HG02623 (cell line): Measurements from ENCODE around the gene OR2D2.
"Not testable (repeated sequence)": the region's sequence is repeated elsewhere in the genome, so short reads cannot be mapped to it uniquely, and the experiment has no call there.

ENCODE experiments used
- ATAC-seq: cut with Tn5 transposase; IDR thresholded peaks from one replicate; pipeline ENCODE4 v1.9.1; 2021; ENCODE audit warnings: moderate library complexity; ENCODE audit not compliant: unreplicated experiment

Gene OR2D2

GRCh38 chr11:6892400-6892799 is at the start of gene OR2D2:
OR2D2 (minus strand) TSS chr11:6892500; CDS start chr11:6892500, 0 bp downstream.
- no peak for ATAC-seq

GRCh38 chr11:6941970-6942369 is 49.7 kb upstream of the OR2D2 start:
- no peak for ATAC-seq

GRCh38 chr11:6932145-6932544 is 39.8 kb upstream of the OR2D2 start:
- no peak for ATAC-seq

GRCh38 chr11:6931146-6931713 is 38.9 kb upstream of the OR2D2 start:
- no peak for ATAC-seq

GRCh38 chr11:6928916-6929315 is 36.6 kb upstream of the OR2D2 start:
- no peak for ATAC-seq

- peak; percentile 63 for ATAC-seq
Observed at GRCh38 chr11:6927030-6927617, 34.8 kb upstream of the OR2D2 start.

- peak; percentile 51 for ATAC-seq
Observed at GRCh38 chr11:6926208-6927029, 34.1 kb upstream of the OR2D2 start, which contains the start of gene ZNF215. ZNF215 (plus strand) TSS chr11:6926426; CDS start chr11:6932273, 5,847 bp downstream.

- ATAC-seq: no peak
Observed at GRCh38 chr11:6925636-6926207, 33.4 kb upstream of the OR2D2 start.

- ATAC-seq: no peak
Observed at GRCh38 chr11:6925007-6925577, 32.8 kb upstream of the OR2D2 start.

GRCh38 chr11:6920702-6921101 is 28.4 kb upstream of the OR2D2 start, which contains the start of gene OR2D3:
OR2D3 (plus strand) TSS chr11:6921002; CDS start chr11:6921002, 0 bp downstream.
- no peak for ATAC-seq

GRCh38 chr11:6919698-6920097 is 27.4 kb upstream of the OR2D2 start:
- no peak for ATAC-seq

- no peak for ATAC-seq
Observed at GRCh38 chr11:6911948-6912347, 19.6 kb upstream of the OR2D2 start.

- ATAC-seq: no peak
Observed at GRCh38 chr11:6911378-6911777, 19.1 kb upstream of the OR2D2 start.

- not testable (repeated sequence) for ATAC-seq
Observed at GRCh38 chr11:6904804-6905203, 12.5 kb upstream of the OR2D2 start.

- no peak for ATAC-seq
Observed at GRCh38 chr11:6900327-6900999, 8.2 kb upstream of the OR2D2 start.

GRCh38 chr11:6898911-6899310 is 6.6 kb upstream of the OR2D2 start:
- ATAC-seq: no peak

- peak; percentile 76 for ATAC-seq
Observed at GRCh38 chr11:6895010-6895409, 2.7 kb upstream of the OR2D2 start.

- ATAC-seq: no peak
Observed at GRCh38 chr11:6894097-6894496, 1.8 kb upstream of the OR2D2 start.

GRCh38 chr11:6889835-6890234 is 2.5 kb downstream of the OR2D2 start:
- no peak for ATAC-seq

- no peak for ATAC-seq
Observed at GRCh38 chr11:6888830-6889229, 3.5 kb downstream of the OR2D2 start.

- not testable (repeated sequence) for ATAC-seq
Observed at GRCh38 chr11:6887711-6888110, 4.6 kb downstream of the OR2D2 start.
